H1 (cell line): Measurements from ENCODE around the gene FGF11. TPM values are rescaled to one million over a fixed set of nuclear protein-coding genes. Genes with fewer than 3 reads are reported as not detected.

Source experiments
- CTCF ChIA-PET: fragments of 300-600 bp; sonication (Branson Sonifier 250); formaldehyde crosslinking; loops from one replicate; lab custom pipeline; 2021; ENCODE audit not compliant: partially characterized antibody; lab: Charles Lee
- POLR2A ChIA-PET: fragments of 300-600 bp; sonication (Branson Sonifier 250); formaldehyde crosslinking; loops from one replicate; lab custom pipeline; 2021; ENCODE audit warnings: inconsistent platforms; ENCODE audit not compliant: partially characterized antibody; lab: Charles Lee
- DNase-seq, 2 experiments: peaks; one replicate each; pipeline versions ENCODE4 v3.0.0 to v3.0.0-alpha.2; 2010 to 2022; ENCODE audit warnings: low spot score in 2 of 2, low read depth in 1 of 2, mixed read lengths in 1 of 2
- FAIRE-seq: peaks from 2 replicates; lab custom pipeline; 2011; peaks lifted over from hg19 to GRCh38; lab: Jason Lieb, UNC
- H2AFZ ChIP-seq: 2 replicates; pipeline ENCODE4 v1.8.1; 2012; ENCODE audit warnings: low read length, inconsistent platforms
- H2AK5ac ChIP-seq: 2 replicates; pipeline ENCODE4 v1.6.1; 2013; ENCODE audit warnings: low read depth, low read length
- H2BK120ac ChIP-seq: replicated peaks from 2 replicates; pipeline ENCODE3; 2013; ENCODE audit warnings: low read depth, low read length, inconsistent platforms
- H2BK12ac ChIP-seq: 2 replicates; pipeline ENCODE4 v1.6.1; 2013; ENCODE audit warnings: low read depth, low read length
- H2BK15ac ChIP-seq: 2 replicates; pipeline ENCODE4 v1.6.1; 2013; ENCODE audit warnings: low read length
- H2BK20ac ChIP-seq: 2 replicates; pipeline ENCODE4 v1.6.1; 2013; ENCODE audit warnings: low read length
- H2BK5ac ChIP-seq: 2 replicates; pipeline ENCODE4 v1.6.1; 2013; ENCODE audit warnings: low read depth, low read length
- H3K14ac ChIP-seq: 2 replicates; pipeline ENCODE4 v1.6.1; 2013; ENCODE audit warnings: inconsistent platforms; ENCODE audit not compliant: insufficient read length
- H3K18ac ChIP-seq: 2 replicates; pipeline ENCODE4 v1.6.1; 2013; ENCODE audit warnings: low read length; ENCODE audit errors: extremely low read depth
- H3K23ac ChIP-seq: 2 replicates; pipeline ENCODE4 v1.6.1; 2013; ENCODE audit warnings: inconsistent platforms; ENCODE audit not compliant: insufficient read length
- H3K23me2 ChIP-seq: 2 replicates; pipeline ENCODE4 v1.6.1; 2013; ENCODE audit warnings: low read depth, low read length
- H3K27ac ChIP-seq: 2 replicates; pipeline ENCODE4 v1.6.1; 2011; ENCODE audit warnings: low read depth, low read length, inconsistent platforms
- H3K27me3 ChIP-seq, 4 experiments: replicated peaks in 1 of 4; 1 replicate in 1 of 4; 2 replicates in 3 of 4; pipeline versions ENCODE4 v1.6.1 to v1.8.1; 2011 to 2013; ENCODE audit warnings: low read length in 3 of 4, mild to moderate bottlenecking in 3 of 4, inconsistent platforms in 2 of 4, mixed read lengths in 2 of 4, moderate library complexity in 1 of 4; ENCODE audit not compliant: control insufficient read depth in 3 of 4, insufficient read depth in 3 of 4; ENCODE audit errors: extremely low read depth in 1 of 4
- H3K36me3 ChIP-seq, 4 experiments: 2 replicates each; pipeline versions ENCODE4 v1.6.1 to v1.8.1; 2011 to 2013; ENCODE audit warnings: mild to moderate bottlenecking in 4 of 4, low read length in 3 of 4, moderate library complexity in 2 of 4, control low read depth in 1 of 4, inconsistent platforms in 1 of 4; ENCODE audit not compliant: insufficient read depth in 4 of 4, control insufficient read depth in 2 of 4
- H3K4ac ChIP-seq: replicated peaks from 2 replicates; pipeline ENCODE3; 2013; ENCODE audit warnings: low read length, low read depth, mixed read lengths, inconsistent platforms; ENCODE audit not compliant: insufficient read length
- H3K4me1 ChIP-seq, 4 experiments: replicated peaks in 1 of 4; 1 replicate in 1 of 4; 2 replicates in 3 of 4; pipeline versions ENCODE4 v1.6.1 to v1.8.1; 2011 to 2013; ENCODE audit warnings: low read length in 3 of 4, inconsistent platforms in 2 of 4, mixed read lengths in 1 of 4; ENCODE audit not compliant: insufficient read depth in 4 of 4, control insufficient read depth in 3 of 4
- H3K4me2 ChIP-seq, 2 experiments: 2 replicates each; pipeline versions ENCODE4 v1.6.1 to v1.8.1; 2011 to 2013; ENCODE audit warnings: low read depth in 2 of 2, low read length in 2 of 2, control low read depth in 1 of 2, inconsistent platforms in 1 of 2, mild to moderate bottlenecking in 1 of 2; ENCODE audit not compliant: insufficient read depth in 1 of 2
- H3K4me3 ChIP-seq, 4 experiments: fragments of 200-600, 300-600 bp in 1 of 4; sonication (generic), shearing (Covaris generic), sonication (Bioruptor Twin) in 1 of 4; 2 replicates each; pipeline versions ENCODE4 v1.5.1 to v1.8.1; 2011 to 2016; ENCODE audit warnings: low read length in 4 of 4, low read depth in 3 of 4, control low read depth in 2 of 4, inconsistent platforms in 2 of 4, mild to moderate bottlenecking in 2 of 4, mixed read lengths in 1 of 4, moderate library complexity in 1 of 4; ENCODE audit not compliant: insufficient read depth in 2 of 4; ENCODE audit errors: extremely low read depth in 1 of 4
- H3K56ac ChIP-seq: replicated peaks from 2 replicates; pipeline ENCODE3; 2013; ENCODE audit warnings: low read depth, mild to moderate bottlenecking, mixed read lengths, low read length, inconsistent platforms; ENCODE audit not compliant: insufficient read length
- H3K79me1 ChIP-seq: 2 replicates; pipeline ENCODE4 v1.6.1; 2013; ENCODE audit warnings: low read depth, low read length, control low read depth
- H3K79me2 ChIP-seq, 2 experiments: 2 replicates each; pipeline versions ENCODE4 v1.6.1 to v1.8.1; 2012 to 2013; ENCODE audit warnings: low read length in 2 of 2, mild to moderate bottlenecking in 2 of 2, inconsistent platforms in 1 of 2; ENCODE audit not compliant: insufficient read depth in 2 of 2, control insufficient read depth in 1 of 2
- H3K9ac ChIP-seq, 4 experiments: replicated peaks in 1 of 4; 1 replicate in 1 of 4; 2 replicates in 3 of 4; pipeline versions ENCODE4 v1.6.1 to v1.8.1; 2011 to 2013; ENCODE audit warnings: low read depth in 3 of 4, low read length in 3 of 4, control low read depth in 2 of 4, mild to moderate bottlenecking in 2 of 4, moderate library complexity in 2 of 4, inconsistent platforms in 1 of 4; ENCODE audit errors: extremely low read depth in 1 of 4
- H3K9me3 ChIP-seq, 2 experiments: 2 replicates each; pipeline versions ENCODE4 v1.6.1 to v1.8.1; 2012 to 2013; ENCODE audit warnings: mild to moderate bottlenecking in 2 of 2, moderate library complexity in 2 of 2, control low read depth in 1 of 2, inconsistent platforms in 1 of 2, low read depth in 1 of 2, low read length in 1 of 2, mixed read lengths in 1 of 2; ENCODE audit not compliant: insufficient read depth in 2 of 2
- H4K20me1 ChIP-seq, 2 experiments: replicated peaks in 1 of 2; 2 replicates each; pipeline versions ENCODE3 to v1.8.1; 2011 to 2013; ENCODE audit warnings: inconsistent platforms in 2 of 2, low read length in 2 of 2, mild to moderate bottlenecking in 1 of 2; ENCODE audit not compliant: insufficient read depth in 2 of 2, control insufficient read depth in 1 of 2
- H4K5ac ChIP-seq: 2 replicates; pipeline ENCODE4 v1.6.1; 2013; ENCODE audit warnings: low read length, low read depth, mixed read lengths, inconsistent platforms; ENCODE audit not compliant: insufficient read length
- H4K8ac ChIP-seq: 2 replicates; pipeline ENCODE4 v1.8.0; 2013; ENCODE audit warnings: mild to moderate bottlenecking, moderate library complexity, low read length, inconsistent platforms; ENCODE audit not compliant: insufficient read depth; ENCODE audit errors: extremely low read depth
- H4K91ac ChIP-seq: replicated peaks from 2 replicates; pipeline ENCODE3; 2013; ENCODE audit warnings: low read length, mixed read lengths, inconsistent platforms; ENCODE audit not compliant: insufficient read length
- BCL11A ChIP-seq, 2 experiments: IDR thresholded peaks; one replicate each; pipeline ENCODE4 v1.6.1; 2011; ENCODE audit warnings: low read depth in 2 of 2, low read length in 2 of 2, mild to moderate bottlenecking in 2 of 2
- KDM4A ChIP-seq: IDR thresholded peaks from one replicate; pipeline ENCODE4 v1.7.1; 2012; ENCODE audit warnings: low read depth, mild to moderate bottlenecking, moderate library complexity, low read length, inconsistent platforms; ENCODE audit not compliant: severe bottlenecking
- MAX ChIP-seq: IDR thresholded peaks from 2 replicates; pipeline ENCODE4 v1.6.1; 2012; ENCODE audit warnings: inconsistent platforms
- RNF2 ChIP-seq: fragments of 200-900, 300-1000 bp; sonication (generic); IDR thresholded peaks from 2 replicates; pipeline ENCODE4 v1.7.1; 2016; ENCODE audit warnings: borderline replicate concordance, low read depth, mild to moderate bottlenecking, antibody characterized with exemption, low read length; ENCODE audit not compliant: poor library complexity, severe bottlenecking; ENCODE audit errors: missing control alignments
- WGBS, 2 experiments: shearing (Covaris generic) in 1 of 2; methylation state at CpG; one replicate each; pipeline versions ENCODE4 v1.1.6 to v1.1.7; 2013 to 2015; ENCODE audit warnings: low lambda C conversion rate in 2 of 2, mixed read lengths in 2 of 2, inconsistent platforms in 1 of 2, low coverage in 1 of 2, missing lambda C conversion rate in 1 of 2; ENCODE audit not compliant: insufficient replicate concordance in 2 of 2, insufficient coverage in 1 of 2, insufficient read length in 1 of 2; ENCODE audit errors: extremely low coverage in 1 of 2, missing lambda C conversion rate in 1 of 2; 5-methylcytosine and 5-hydroxymethylcytosine counted together
- polyA plus RNA-seq, 7 experiments: library from polyadenylated mRNA; depleted of rRNA in 3 of 7; stranded (reverse) in 5 of 7; unstranded in 2 of 7; fragments of >200 nt in 5 of 7; fragments of 200-250 nt in 2 of 7; gene quantifications; 1 replicate in 5 of 7; 2 replicates in 1 of 7; 4 replicates in 1 of 7; pipeline versions ENCODE4 v1.2.1 to v1.2.3, GENCODE V29; 2011 to 2013; ENCODE audit warnings: missing spikeins in 2 of 7, mixed read lengths in 2 of 7
- total RNA-seq: library from RNA; stranded (reverse); fragmentation: NEBNext Ultra II Directional; extraction: Animal tissue kit (Norgen Biotek cat#: 25700); gene quantifications from 2 replicates; pipeline ENCODE4 v1.2.1, GENCODE V29; 2021

Gene FGF11
- total and polyA plus RNA-seq, 2 of the 8 experiments (the other 6 are each of a cell fraction or from before 2014, with no cell fraction given), result 11.8 to 26.1 TPM

DNA sequence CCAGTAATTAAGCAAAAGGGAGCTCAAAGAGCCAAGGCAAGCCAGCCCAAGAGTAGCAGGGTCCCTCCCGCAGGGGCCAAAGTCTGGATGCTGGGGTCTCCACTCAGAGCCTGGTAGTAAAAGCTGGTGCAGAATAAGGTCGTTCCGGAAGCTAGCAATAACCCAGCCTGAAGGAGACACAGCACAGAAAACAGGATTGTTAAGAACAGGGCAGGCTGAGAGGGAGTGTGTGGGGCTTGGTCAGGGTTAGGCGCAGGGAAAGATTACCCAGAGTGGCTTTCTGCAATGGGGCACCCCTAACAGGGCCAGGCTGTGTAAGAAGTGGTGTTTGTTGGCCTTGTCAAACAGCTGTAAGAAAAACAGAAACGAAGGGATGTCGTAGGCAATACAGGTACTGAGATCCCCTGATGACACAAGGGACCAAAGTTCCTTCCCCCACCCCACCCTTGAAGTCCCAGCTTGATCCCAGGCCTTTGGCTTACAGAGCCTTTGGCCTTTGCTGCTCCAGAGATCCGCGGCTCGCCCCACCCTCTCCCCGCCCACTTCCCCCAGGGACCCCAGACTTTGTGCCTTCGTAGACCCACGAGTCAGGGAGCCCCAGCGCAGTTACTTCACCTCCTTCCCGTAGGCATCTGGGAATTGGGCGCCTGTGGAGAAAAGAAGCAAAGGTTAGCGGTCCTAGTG lies 36.1 kb upstream of the FGF11 start:
- no peak overlapping the region for H2BK120ac ChIP-seq
- WGBS, 2 experiments, result 25% methylated on average over 15 of the region's 16 CpGs; no CpG with 5 or more reads in 1 of the 2 experiments
- H3K9ac ChIP-seq, result peak overlapping the region in 2 of 4 experiments; percentile 25 to 61; a peak in 3 of 7 replicates
- H3K9me3 ChIP-seq, result no peaks in the 10 kb centered on the region
- peaks cover 0 to 6% of the 10 kb centered on the region in 2 experiments for H4K20me1 ChIP-seq
- no peak overlapping the region for H3K56ac ChIP-seq
- H4K5ac ChIP-seq, result peak overlapping the region; percentile 60
- H4K8ac ChIP-seq, result no peak overlapping the region
- H2BK15ac ChIP-seq, result no peak overlapping the region
- H3K79me2 ChIP-seq, result peaks cover 0 to 8% of the 10 kb centered on the region in 2 experiments; a peak in 1 of 4 replicates
- H3K23me2 ChIP-seq, result peaks cover 13% of the 10 kb centered on the region; the same call in 1 of the 2 replicates
- ChIA-PET CTCF (interaction anchor here (0.8 to 3.5 kb wide), 11 partner anchors 8 to 158 kb away, joined by 3 to 26 read pairs (median 5); partner anchors contain the start of genes TMEM102 and TMEM95), POLR2A (interaction anchor here (0.6 to 8.2 kb wide), 16 partner anchors 8 to 204 kb away, joined by 3 to 66 read pairs (median 6); partner anchors contain the start of genes FGF11, PHF23, PLSCR3 and POLR2A)
- peak overlapping the region; percentile 76 for H2BK5ac ChIP-seq
- H3K18ac ChIP-seq, result peak overlapping the region; percentile 32; the same call in 1 of the 2 replicates
- H2BK20ac ChIP-seq, result no peak overlapping the region
- peak; percentile 73 for FAIRE-seq
- no peak overlapping the region for H2AFZ ChIP-seq
- peak overlapping the region; percentile 5 for H3K4ac ChIP-seq
- H3K27me3 ChIP-seq, result no peaks in the 10 kb centered on the region; a peak in 1 of 7 replicates
- H3K14ac ChIP-seq, result peak overlapping the region; percentile 21
- H3K79me1 ChIP-seq, result peaks cover 5% of the 10 kb centered on the region
- no peak overlapping the region for H3K27ac ChIP-seq
- no peak overlapping the region for H2BK12ac ChIP-seq
- DNase-seq, result peak in 1 of 2 experiments; percentile 76
- peak overlapping the region; percentile 75; the same call in 1 of the 2 replicates for H2AK5ac ChIP-seq
- TF ChIP-seq KDM4A, result peak; percentile 2
- TF ChIP-seq MAX, result 0 out of 2 replicates have a peak, but pooled peaks have one; percentile 1
- no peak for TF ChIP-seq BCL11A (IDR thresholded peaks at IDR 0.05; ENCODE audit: low read depth in 2 of 2, low read length in 2 of 2)
- TF ChIP-seq RNF2, result no peak
- TF ChIP-seq, all 59 proteins: peak for 2
- H3K36me3 ChIP-seq, result no peaks in the 10 kb centered on the region
- H4K91ac ChIP-seq, result no peak overlapping the region
- H3K23ac ChIP-seq, result no peak overlapping the region
- peak overlapping the region; percentile 67 to 94 (median 74) for H3K4me3 ChIP-seq
- peak overlapping the region; percentile 84 to 90 for H3K4me2 ChIP-seq
- H3K4me1 ChIP-seq, result peaks cover 0 to 13% (median 9%) of the 10 kb centered on the region in 4 experiments; a peak in 5 of 7 replicates
